GM23338 (cell line): ENCODE data around the gene GUCY1B1. TPM values are rescaled to one million over a fixed set of nuclear protein-coding genes. Genes with fewer than 3 reads are reported as not detected.
"Not testable (repeated sequence)": the region's sequence is repeated elsewhere in the genome, so short reads cannot be mapped to it uniquely, and the experiment has no call there.

Source experiments
- ATAC-seq: fragments of 200-7000 bp; cut with Tn5 transposase; 3 replicates; pipeline ENCODE4 v1.9.1; 2020
- DNase-seq: peaks from one replicate; pipeline ENCODE4 v3.0.0-alpha.2; 2015; ENCODE audit warnings: low spot score
- H2AFZ ChIP-seq: fragments of 200-600 bp; sonication (generic); 2 replicates; pipeline ENCODE4 v1.8.0; 2016; ENCODE audit warnings: antibody characterized with exemption, mild to moderate bottlenecking, moderate library complexity
- H3F3A ChIP-seq: fragments of 200-600 bp; sonication (generic); replicated peaks from 2 replicates; pipeline ENCODE4 v1.8.0; 2017; ENCODE audit warnings: antibody characterized with exemption, mixed run types, low read depth
- H3K27ac ChIP-seq: fragments of 200-600 bp; sonication (generic); 2 replicates; pipeline ENCODE4 v1.6.1; 2016; ENCODE audit warnings: low read depth
- H3K27me3 ChIP-seq: fragments of 200-600 bp; sonication (generic); 2 replicates; pipeline ENCODE4 v1.8.0; 2016; ENCODE audit warnings: mild to moderate bottlenecking, mixed run types, moderate library complexity; ENCODE audit not compliant: insufficient read depth
- H3K36me3 ChIP-seq: fragments of 200-600 bp; sonication (generic); 2 replicates; pipeline ENCODE4 v1.8.0; 2016; ENCODE audit warnings: mild to moderate bottlenecking; ENCODE audit not compliant: insufficient read depth
- H3K4me1 ChIP-seq: fragments of 200-600 bp; sonication (generic); 2 replicates; pipeline ENCODE4 v1.8.0; 2016; ENCODE audit warnings: mild to moderate bottlenecking, moderate library complexity; ENCODE audit not compliant: insufficient read depth
- H3K4me2 ChIP-seq: fragments of 200-600 bp; sonication (generic); 2 replicates; pipeline ENCODE4 v1.7.1; 2017; ENCODE audit warnings: mixed run types
- H3K4me3 ChIP-seq: fragments of 200-600 bp; sonication (generic); 2 replicates; pipeline ENCODE4 v1.6.1; 2016; ENCODE audit warnings: mixed run types
- H3K79me2 ChIP-seq: fragments of 200-600 bp; sonication (generic); replicated peaks from 2 replicates; pipeline ENCODE4 v1.8.0; 2017; ENCODE audit warnings: mild to moderate bottlenecking; ENCODE audit not compliant: insufficient read depth
- H3K9me2 ChIP-seq: fragments of 200-600 bp; sonication (generic); 2 replicates; pipeline ENCODE4 v1.8.0; 2017; ENCODE audit not compliant: insufficient read depth
- H4K20me1 ChIP-seq: fragments of 200-600 bp; sonication (generic); replicated peaks from 2 replicates; pipeline ENCODE4 v1.8.0; 2017; ENCODE audit warnings: mild to moderate bottlenecking; ENCODE audit not compliant: insufficient read depth
- H3K27ac Mint-ChIP-seq: 2 replicates; pipeline ENCODE4 v1.8.0; 2020; ENCODE audit warnings: inconsistent platforms, mild to moderate bottlenecking, moderate library complexity, mixed read lengths
- H3K27me3 Mint-ChIP-seq: 3 replicates; pipeline ENCODE4 v1.8.0; 2022; ENCODE audit warnings: low read depth, mild to moderate bottlenecking, moderate library complexity, mixed read lengths, inconsistent platforms; ENCODE audit not compliant: insufficient read depth, poor library complexity
- H3K36me3 Mint-ChIP-seq: 3 replicates; pipeline ENCODE4 v1.8.0; 2021; ENCODE audit warnings: low read depth, mild to moderate bottlenecking, inconsistent platforms, moderate library complexity, mixed read lengths
- H3K4me1 Mint-ChIP-seq: 3 replicates; pipeline ENCODE4 v1.8.0; 2020; ENCODE audit warnings: mild to moderate bottlenecking, inconsistent platforms, mixed read lengths
- H3K4me3 Mint-ChIP-seq: 3 replicates; pipeline ENCODE4 v1.8.0; 2021; ENCODE audit warnings: moderate library complexity, mild to moderate bottlenecking, inconsistent platforms, mixed read lengths
- H3K9me3 Mint-ChIP-seq: 3 replicates; pipeline ENCODE4 v1.8.0; 2020; ENCODE audit warnings: moderate library complexity, mild to moderate bottlenecking, inconsistent platforms, mixed read lengths
- NANOG ChIP-seq: IDR thresholded peaks from 2 replicates; pipeline ENCODE4 v1.6.1; 2016; ENCODE audit warnings: antibody characterized with exemption, borderline replicate concordance
- STAT1 ChIP-seq: IDR thresholded peaks from one replicate; pipeline ENCODE4 v1.6.1; 2016; ENCODE audit warnings: antibody characterized with exemption; ENCODE audit not compliant: unreplicated experiment
- ZNF114 ChIP-seq: fragments of 250-450 bp; sonication (Bioruptor Pico); IDR thresholded peaks from 2 replicates; pipeline ENCODE4 v1.5.0; 2020; ENCODE audit warnings: mild to moderate bottlenecking, moderate library complexity
- polyA plus RNA-seq: library from polyadenylated mRNA; unstranded; fragments of >200 nt; fragmentation: Nextera tagmentation; extraction: Ambion mirVana; gene quantifications from 2 replicates; pipeline ENCODE4 v1.2.1, GENCODE V29; 2016
- total RNA-seq: library from RNA; depleted of rRNA; stranded (reverse); fragments of >200 nt; shearing (Covaris generic); gene quantifications from 2 replicates; pipeline ENCODE4 v1.2.3, GENCODE V29; 2014
- TF ChIP-seq, protein P1 (sequence below): IDR thresholded peaks from one replicate; pipeline ENCODE4 v1.6.1; 2018; ENCODE audit warnings: antibody characterized with exemption; ENCODE audit not compliant: unreplicated experiment
- TF ChIP-seq, protein P2 (sequence below): fragments of 250-450 bp; sonication (Bioruptor Pico); IDR thresholded peaks from 2 replicates; pipeline ENCODE4 v1.5.0; 2020; ENCODE audit warnings: mild to moderate bottlenecking, moderate library complexity
- TF ChIP-seq, protein P3 (sequence below), 2 experiments: fragments of 200-600 bp in 1 of 2; sonication (generic) in 1 of 2; conservative IDR thresholded peaks; 2 replicates each; pipeline versions ENCODE4 v1.5.1 to v1.6.1; 2016 to 2017; ENCODE audit warnings: antibody characterized with exemption in 2 of 2, low read depth in 2 of 2, mild to moderate bottlenecking in 2 of 2, moderate library complexity in 1 of 2

Gene GUCY1B1
- total and polyA plus RNA-seq, 2 experiments from 2014 or later, result 2.6 to 4.3 TPM

DNA sequence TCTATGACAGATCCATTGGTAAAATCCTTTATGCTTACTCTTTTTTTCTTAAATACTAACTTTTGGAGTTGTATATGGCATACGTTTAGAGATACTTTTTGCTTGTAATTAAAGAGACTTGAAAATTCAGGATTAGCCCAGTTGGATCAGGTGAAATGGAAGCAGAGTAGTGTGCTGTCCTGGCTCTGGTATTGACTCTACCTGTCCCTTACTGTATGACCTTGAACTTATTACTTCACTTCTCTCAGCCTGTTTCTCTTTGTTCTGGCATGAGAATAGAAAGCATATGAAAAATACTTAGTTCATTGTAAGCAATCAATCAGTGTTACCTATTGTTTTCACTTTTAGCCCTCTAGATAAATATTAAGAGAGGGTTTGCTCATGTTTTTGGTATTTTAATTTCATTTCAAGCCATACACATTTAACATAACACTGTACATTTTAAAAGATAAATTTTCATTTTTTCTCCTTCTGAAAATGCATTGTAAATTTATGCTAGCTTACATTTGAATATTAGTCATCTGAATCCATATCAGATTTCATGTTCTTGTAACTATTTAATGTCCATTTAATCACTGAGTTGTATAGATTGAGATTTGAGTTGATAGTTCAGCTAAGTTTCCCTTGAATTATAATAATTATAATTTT, 35.9 kb downstream of the GUCY1B1 start (continued):
- TF ChIP-seq, protein P1, sequence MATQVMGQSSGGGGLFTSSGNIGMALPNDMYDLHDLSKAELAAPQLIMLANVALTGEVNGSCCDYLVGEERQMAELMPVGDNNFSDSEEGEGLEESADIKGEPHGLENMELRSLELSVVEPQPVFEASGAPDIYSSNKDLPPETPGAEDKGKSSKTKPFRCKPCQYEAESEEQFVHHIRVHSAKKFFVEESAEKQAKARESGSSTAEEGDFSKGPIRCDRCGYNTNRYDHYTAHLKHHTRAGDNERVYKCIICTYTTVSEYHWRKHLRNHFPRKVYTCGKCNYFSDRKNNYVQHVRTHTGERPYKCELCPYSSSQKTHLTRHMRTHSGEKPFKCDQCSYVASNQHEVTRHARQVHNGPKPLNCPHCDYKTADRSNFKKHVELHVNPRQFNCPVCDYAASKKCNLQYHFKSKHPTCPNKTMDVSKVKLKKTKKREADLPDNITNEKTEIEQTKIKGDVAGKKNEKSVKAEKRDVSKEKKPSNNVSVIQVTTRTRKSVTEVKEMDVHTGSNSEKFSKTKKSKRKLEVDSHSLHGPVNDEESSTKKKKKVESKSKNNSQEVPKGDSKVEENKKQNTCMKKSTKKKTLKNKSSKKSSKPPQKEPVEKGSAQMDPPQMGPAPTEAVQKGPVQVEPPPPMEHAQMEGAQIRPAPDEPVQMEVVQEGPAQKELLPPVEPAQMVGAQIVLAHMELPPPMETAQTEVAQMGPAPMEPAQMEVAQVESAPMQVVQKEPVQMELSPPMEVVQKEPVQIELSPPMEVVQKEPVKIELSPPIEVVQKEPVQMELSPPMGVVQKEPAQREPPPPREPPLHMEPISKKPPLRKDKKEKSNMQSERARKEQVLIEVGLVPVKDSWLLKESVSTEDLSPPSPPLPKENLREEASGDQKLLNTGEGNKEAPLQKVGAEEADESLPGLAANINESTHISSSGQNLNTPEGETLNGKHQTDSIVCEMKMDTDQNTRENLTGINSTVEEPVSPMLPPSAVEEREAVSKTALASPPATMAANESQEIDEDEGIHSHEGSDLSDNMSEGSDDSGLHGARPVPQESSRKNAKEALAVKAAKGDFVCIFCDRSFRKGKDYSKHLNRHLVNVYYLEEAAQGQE, result no peak
- TF ChIP-seq NANOG (no peak), ZNF114 (no peak), STAT1 (no peak)

DNA sequence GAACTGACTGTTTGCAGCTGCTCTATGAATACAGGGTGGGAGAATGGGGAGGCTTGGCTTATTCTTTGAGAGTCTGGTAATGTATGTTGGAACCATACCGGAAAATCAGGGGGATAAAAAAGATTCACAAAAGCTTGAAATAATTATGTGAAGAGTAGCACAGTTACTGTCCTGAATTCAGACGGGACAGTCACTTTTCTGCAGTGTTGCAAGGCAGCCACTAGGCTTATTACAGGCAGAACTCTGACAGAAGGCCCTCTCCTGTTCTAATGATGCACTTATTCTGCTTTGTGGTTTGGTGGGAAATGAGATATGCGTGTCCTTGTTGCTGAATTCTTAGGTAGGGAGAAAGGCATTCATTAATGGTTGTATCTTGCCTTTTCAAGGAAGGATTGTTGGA, 37.2 kb downstream of the GUCY1B1 start:
- no peak overlapping the region for H3K27ac Mint-ChIP-seq
- no peaks in the 10 kb centered on the region for H3K9me3 Mint-ChIP-seq
- no peak overlapping the region for H2AFZ ChIP-seq
- H3K9me2 ChIP-seq, result no peaks in the 10 kb centered on the region
- no peaks in the 10 kb centered on the region for H3K79me2 ChIP-seq
- H3K27me3 ChIP-seq, result no peaks in the 10 kb centered on the region
- no peaks in the 10 kb centered on the region for H3K36me3 ChIP-seq
- no peak overlapping the region for H3K4me3 ChIP-seq
- no peaks in the 10 kb centered on the region for H3F3A ChIP-seq
- ATAC-seq (peak; percentile 87), DNase-seq (peak; percentile 53)
- no peak overlapping the region for H3K4me3 Mint-ChIP-seq
- no peaks in the 10 kb centered on the region for H3K36me3 Mint-ChIP-seq
- H3K4me2 ChIP-seq, result no peak overlapping the region
- H3K27ac ChIP-seq, result no peak overlapping the region
- no peaks in the 10 kb centered on the region for H3K27me3 Mint-ChIP-seq
- no peaks in the 10 kb centered on the region for H4K20me1 ChIP-seq
- H3K4me1 Mint-ChIP-seq, result peaks cover 4% of the 10 kb centered on the region; the same call in 1 of the 3 replicates
- TF ChIP-seq, protein P2, sequence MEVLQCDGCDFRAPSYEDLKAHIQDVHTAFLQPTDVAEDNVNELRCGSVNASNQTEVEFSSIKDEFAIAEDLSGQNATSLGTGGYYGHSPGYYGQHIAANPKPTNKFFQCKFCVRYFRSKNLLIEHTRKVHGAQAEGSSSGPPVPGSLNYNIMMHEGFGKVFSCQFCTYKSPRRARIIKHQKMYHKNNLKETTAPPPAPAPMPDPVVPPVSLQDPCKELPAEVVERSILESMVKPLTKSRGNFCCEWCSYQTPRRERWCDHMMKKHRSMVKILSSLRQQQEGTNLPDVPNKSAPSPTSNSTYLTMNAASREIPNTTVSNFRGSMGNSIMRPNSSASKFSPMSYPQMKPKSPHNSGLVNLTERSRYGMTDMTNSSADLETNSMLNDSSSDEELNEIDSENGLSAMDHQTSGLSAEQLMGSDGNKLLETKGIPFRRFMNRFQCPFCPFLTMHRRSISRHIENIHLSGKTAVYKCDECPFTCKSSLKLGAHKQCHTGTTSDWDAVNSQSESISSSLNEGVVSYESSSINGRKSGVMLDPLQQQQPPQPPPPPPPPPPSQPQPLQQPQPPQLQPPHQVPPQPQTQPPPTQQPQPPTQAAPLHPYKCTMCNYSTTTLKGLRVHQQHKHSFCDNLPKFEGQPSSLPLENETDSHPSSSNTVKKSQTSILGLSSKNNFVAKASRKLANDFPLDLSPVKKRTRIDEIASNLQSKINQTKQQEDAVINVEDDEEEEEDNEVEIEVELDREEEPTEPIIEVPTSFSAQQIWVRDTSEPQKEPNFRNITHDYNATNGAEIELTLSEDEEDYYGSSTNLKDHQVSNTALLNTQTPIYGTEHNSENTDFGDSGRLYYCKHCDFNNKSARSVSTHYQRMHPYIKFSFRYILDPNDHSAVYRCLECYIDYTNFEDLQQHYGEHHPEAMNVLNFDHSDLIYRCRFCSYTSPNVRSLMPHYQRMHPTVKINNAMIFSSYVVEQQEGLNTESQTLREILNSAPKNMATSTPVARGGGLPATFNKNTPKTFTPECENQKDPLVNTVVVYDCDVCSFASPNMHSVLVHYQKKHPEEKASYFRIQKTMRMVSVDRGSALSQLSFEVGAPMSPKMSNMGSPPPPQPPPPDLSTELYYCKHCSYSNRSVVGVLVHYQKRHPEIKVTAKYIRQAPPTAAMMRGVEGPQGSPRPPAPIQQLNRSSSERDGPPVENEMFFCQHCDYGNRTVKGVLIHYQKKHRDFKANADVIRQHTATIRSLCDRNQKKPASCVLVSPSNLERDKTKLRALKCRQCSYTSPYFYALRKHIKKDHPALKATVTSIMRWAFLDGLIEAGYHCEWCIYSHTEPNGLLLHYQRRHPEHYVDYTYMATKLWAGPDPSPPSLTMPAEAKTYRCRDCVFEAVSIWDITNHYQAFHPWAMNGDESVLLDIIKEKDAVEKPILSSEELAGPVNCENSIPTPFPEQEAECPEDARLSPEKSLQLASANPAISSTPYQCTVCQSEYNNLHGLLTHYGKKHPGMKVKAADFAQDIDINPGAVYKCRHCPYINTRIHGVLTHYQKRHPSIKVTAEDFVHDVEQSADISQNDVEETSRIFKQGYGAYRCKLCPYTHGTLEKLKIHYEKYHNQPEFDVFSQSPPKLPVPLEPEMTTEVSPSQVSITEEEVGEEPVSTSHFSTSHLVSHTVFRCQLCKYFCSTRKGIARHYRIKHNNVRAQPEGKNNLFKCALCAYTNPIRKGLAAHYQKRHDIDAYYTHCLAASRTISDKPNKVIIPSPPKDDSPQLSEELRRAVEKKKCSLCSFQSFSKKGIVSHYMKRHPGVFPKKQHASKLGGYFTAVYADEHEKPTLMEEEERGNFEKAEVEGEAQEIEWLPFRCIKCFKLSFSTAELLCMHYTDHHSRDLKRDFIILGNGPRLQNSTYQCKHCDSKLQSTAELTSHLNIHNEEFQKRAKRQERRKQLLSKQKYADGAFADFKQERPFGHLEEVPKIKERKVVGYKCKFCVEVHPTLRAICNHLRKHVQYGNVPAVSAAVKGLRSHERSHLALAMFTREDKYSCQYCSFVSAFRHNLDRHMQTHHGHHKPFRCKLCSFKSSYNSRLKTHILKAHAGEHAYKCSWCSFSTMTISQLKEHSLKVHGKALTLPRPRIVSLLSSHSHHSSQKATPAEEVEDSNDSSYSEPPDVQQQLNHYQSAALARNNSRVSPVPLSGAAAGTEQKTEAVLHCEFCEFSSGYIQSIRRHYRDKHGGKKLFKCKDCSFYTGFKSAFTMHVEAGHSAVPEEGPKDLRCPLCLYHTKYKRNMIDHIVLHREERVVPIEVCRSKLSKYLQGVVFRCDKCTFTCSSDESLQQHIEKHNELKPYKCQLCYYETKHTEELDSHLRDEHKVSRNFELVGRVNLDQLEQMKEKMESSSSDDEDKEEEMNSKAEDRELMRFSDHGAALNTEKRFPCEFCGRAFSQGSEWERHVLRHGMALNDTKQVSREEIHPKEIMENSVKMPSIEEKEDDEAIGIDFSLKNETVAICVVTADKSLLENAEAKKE (CRISPR knock-in tag), result no peak
- TF ChIP-seq, protein P3, sequence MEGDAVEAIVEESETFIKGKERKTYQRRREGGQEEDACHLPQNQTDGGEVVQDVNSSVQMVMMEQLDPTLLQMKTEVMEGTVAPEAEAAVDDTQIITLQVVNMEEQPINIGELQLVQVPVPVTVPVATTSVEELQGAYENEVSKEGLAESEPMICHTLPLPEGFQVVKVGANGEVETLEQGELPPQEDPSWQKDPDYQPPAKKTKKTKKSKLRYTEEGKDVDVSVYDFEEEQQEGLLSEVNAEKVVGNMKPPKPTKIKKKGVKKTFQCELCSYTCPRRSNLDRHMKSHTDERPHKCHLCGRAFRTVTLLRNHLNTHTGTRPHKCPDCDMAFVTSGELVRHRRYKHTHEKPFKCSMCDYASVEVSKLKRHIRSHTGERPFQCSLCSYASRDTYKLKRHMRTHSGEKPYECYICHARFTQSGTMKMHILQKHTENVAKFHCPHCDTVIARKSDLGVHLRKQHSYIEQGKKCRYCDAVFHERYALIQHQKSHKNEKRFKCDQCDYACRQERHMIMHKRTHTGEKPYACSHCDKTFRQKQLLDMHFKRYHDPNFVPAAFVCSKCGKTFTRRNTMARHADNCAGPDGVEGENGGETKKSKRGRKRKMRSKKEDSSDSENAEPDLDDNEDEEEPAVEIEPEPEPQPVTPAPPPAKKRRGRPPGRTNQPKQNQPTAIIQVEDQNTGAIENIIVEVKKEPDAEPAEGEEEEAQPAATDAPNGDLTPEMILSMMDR (conservative IDR thresholded peaks at IDR 0.05; ENCODE audit: low read depth in 2 of 2), result peak; percentile 45 to 61
- no peaks in the 10 kb centered on the region for H3K4me1 ChIP-seq

DNA sequence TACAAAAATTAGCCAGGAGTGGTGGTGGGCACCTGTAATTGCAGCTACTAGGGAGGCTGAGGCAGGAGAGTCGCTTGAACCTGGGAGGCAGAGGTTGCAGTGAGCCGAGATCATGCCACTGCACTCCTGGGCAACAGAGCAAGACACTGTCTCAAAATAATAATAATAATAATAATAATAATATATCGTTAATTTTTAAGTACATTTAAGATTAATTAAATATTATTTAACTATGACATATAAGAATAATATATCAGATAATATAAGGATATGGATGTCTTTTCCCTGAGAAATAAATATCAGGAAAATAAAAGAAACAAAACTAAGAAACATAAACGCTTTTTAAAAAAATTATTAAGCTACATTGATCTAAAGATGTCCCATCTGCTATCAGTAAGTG, 38.8 kb downstream of the GUCY1B1 start:
- not testable (repeated sequence) for H3F3A ChIP-seq, H3K4me2 ChIP-seq, H3K79me2 ChIP-seq, H3K9me2 ChIP-seq, H3K36me3 ChIP-seq, H3K4me1 ChIP-seq, H3K27ac ChIP-seq, H3K27me3 Mint-ChIP-seq, H3K4me3 Mint-ChIP-seq, H3K27ac Mint-ChIP-seq, H3K4me1 Mint-ChIP-seq, ATAC-seq, H4K20me1 ChIP-seq, H3K4me3 ChIP-seq, H3K9me3 Mint-ChIP-seq, H3K36me3 Mint-ChIP-seq, DNase-seq, H3K27me3 ChIP-seq, H2AFZ ChIP-seq
